Ishikawa (cell line): ENCODE measurements around the gene CEP112.

ENCODE experiments used
- CEBPB ChIP-seq: IDR thresholded peaks from 2 replicates; pipeline ENCODE4 v1.6.1; 2012
- EGR1 ChIP-seq: IDR thresholded peaks from 2 replicates; pipeline ENCODE4 v1.6.1; 2012
- EP300 ChIP-seq: IDR thresholded peaks from 2 replicates; pipeline ENCODE4 v1.6.1; 2012; ENCODE audit warnings: borderline replicate concordance
- FOXM1 ChIP-seq: IDR thresholded peaks from 2 replicates; pipeline ENCODE4 v1.6.1; 2012; ENCODE audit warnings: low read depth, borderline replicate concordance
- NFIC ChIP-seq: IDR thresholded peaks from 2 replicates; pipeline ENCODE4 v1.6.1; 2012
- RAD21 ChIP-seq: IDR thresholded peaks from 2 replicates; pipeline ENCODE4 v1.6.1; 2012; ENCODE audit warnings: low read depth
- TAF1 ChIP-seq: IDR thresholded peaks from 2 replicates; pipeline ENCODE4 v1.6.1; 2012; ENCODE audit warnings: low read depth, mild to moderate bottlenecking
- YY1 ChIP-seq: IDR thresholded peaks from 2 replicates; pipeline ENCODE4 v1.6.1; 2012; ENCODE audit warnings: low read depth
- TF ChIP-seq, protein P1 (sequence below): IDR thresholded peaks from 2 replicates; pipeline ENCODE4 v1.6.1; 2012; ENCODE audit warnings: low read depth, mild to moderate bottlenecking
- TF ChIP-seq, protein P2 (sequence below): IDR thresholded peaks from 2 replicates; pipeline ENCODE4 v1.6.1; 2012

DNA sequence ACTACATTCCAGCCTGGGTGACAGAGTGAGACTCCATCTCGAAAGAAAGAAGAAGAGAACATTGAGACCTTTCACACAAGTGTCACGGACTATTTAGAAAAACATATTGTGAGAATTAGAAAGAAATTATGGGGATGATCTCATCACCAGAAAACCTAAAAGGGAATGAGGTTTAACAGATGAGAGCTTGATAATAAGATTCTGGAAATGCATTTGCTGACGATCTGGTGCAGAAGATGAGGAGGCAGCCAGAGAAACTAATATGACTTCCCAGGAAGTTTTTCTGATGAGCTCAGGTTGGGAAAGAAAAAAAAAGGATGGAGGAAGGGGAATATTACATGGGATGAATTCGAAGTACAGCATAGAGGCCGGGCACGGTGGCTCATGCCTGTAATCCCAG, 48.1 kb upstream of the CEP112 start:
- TF ChIP-seq, protein P1, sequence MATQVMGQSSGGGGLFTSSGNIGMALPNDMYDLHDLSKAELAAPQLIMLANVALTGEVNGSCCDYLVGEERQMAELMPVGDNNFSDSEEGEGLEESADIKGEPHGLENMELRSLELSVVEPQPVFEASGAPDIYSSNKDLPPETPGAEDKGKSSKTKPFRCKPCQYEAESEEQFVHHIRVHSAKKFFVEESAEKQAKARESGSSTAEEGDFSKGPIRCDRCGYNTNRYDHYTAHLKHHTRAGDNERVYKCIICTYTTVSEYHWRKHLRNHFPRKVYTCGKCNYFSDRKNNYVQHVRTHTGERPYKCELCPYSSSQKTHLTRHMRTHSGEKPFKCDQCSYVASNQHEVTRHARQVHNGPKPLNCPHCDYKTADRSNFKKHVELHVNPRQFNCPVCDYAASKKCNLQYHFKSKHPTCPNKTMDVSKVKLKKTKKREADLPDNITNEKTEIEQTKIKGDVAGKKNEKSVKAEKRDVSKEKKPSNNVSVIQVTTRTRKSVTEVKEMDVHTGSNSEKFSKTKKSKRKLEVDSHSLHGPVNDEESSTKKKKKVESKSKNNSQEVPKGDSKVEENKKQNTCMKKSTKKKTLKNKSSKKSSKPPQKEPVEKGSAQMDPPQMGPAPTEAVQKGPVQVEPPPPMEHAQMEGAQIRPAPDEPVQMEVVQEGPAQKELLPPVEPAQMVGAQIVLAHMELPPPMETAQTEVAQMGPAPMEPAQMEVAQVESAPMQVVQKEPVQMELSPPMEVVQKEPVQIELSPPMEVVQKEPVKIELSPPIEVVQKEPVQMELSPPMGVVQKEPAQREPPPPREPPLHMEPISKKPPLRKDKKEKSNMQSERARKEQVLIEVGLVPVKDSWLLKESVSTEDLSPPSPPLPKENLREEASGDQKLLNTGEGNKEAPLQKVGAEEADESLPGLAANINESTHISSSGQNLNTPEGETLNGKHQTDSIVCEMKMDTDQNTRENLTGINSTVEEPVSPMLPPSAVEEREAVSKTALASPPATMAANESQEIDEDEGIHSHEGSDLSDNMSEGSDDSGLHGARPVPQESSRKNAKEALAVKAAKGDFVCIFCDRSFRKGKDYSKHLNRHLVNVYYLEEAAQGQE, result no peak
- TF ChIP-seq EGR1 (no peak), RAD21 (no peak), NFIC (no peak), FOXM1 (no peak), EP300 (no peak), CEBPB (no peak), TAF1 (no peak), YY1 (no peak)
- TF ChIP-seq, protein P2, sequence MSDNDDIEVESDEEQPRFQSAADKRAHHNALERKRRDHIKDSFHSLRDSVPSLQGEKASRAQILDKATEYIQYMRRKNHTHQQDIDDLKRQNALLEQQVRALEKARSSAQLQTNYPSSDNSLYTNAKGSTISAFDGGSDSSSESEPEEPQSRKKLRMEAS, result no peak
